NB4 (cell line): ENCODE data around the gene IGFBP6.

Experiments
- DNase-seq: peaks from one replicate; pipeline ENCODE4 v3.0.0; 2010; ENCODE audit warnings: low read depth
- H3K4me3 ChIP-seq: one replicate; pipeline ENCODE4 v1.5.1; 2011; ENCODE audit warnings: mild to moderate bottlenecking, low read depth, low read length, moderate library complexity
- MYC ChIP-seq: IDR thresholded peaks from 2 replicates; pipeline ENCODE4 v1.6.1; 2011; ENCODE audit warnings: low read depth, low read length
- POLR2A ChIP-seq: IDR thresholded peaks from 2 replicates; pipeline ENCODE4 v1.6.1; 2011; ENCODE audit warnings: mild to moderate bottlenecking; ENCODE audit not compliant: insufficient read length; ENCODE audit errors: extremely low read depth
- TF ChIP-seq, protein P1 (sequence below): IDR thresholded peaks from 2 replicates; pipeline ENCODE4 v1.6.1; 2011; ENCODE audit warnings: low read depth, low read length
- TF ChIP-seq, protein P2 (sequence below): IDR thresholded peaks from one replicate; pipeline ENCODE4 v1.5.1; 2012; ENCODE audit warnings: low read depth, low read length

Gene IGFBP6

GRCh38 chr12:53062977-53063707 lies 34.3 kb upstream of the IGFBP6 start:
- no peak for TF ChIP-seq POLR2A
- TF ChIP-seq, protein P1, sequence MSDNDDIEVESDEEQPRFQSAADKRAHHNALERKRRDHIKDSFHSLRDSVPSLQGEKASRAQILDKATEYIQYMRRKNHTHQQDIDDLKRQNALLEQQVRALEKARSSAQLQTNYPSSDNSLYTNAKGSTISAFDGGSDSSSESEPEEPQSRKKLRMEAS = no peak
- no peak for TF ChIP-seq MYC
- TF ChIP-seq, protein P2, sequence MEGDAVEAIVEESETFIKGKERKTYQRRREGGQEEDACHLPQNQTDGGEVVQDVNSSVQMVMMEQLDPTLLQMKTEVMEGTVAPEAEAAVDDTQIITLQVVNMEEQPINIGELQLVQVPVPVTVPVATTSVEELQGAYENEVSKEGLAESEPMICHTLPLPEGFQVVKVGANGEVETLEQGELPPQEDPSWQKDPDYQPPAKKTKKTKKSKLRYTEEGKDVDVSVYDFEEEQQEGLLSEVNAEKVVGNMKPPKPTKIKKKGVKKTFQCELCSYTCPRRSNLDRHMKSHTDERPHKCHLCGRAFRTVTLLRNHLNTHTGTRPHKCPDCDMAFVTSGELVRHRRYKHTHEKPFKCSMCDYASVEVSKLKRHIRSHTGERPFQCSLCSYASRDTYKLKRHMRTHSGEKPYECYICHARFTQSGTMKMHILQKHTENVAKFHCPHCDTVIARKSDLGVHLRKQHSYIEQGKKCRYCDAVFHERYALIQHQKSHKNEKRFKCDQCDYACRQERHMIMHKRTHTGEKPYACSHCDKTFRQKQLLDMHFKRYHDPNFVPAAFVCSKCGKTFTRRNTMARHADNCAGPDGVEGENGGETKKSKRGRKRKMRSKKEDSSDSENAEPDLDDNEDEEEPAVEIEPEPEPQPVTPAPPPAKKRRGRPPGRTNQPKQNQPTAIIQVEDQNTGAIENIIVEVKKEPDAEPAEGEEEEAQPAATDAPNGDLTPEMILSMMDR = no peak

GRCh38 chr12:53063708-53064612 lies 33.5 kb upstream of the IGFBP6 start:
- DNase-seq = no peak
- H3K4me3 ChIP-seq = no peak overlapping the region
- TF ChIP-seq, protein P1 = no peak
- TF ChIP-seq POLR2A (no peak), MYC (no peak)
- TF ChIP-seq, protein P2 = no peak

More at GRCh38 chr12:53062977-53063707, 34.3 kb upstream of the IGFBP6 start:
- no peak overlapping the region for H3K4me3 ChIP-seq
- no peak for DNase-seq

GRCh38 chr12:53064613-53065436 lies 32.6 kb upstream of the IGFBP6 start:
- H3K4me3 ChIP-seq = no peak overlapping the region
- TF ChIP-seq POLR2A (no peak), MYC (no peak)
- TF ChIP-seq, protein P1 = no peak
- TF ChIP-seq, protein P2 = no peak
- no peak for DNase-seq

- TF ChIP-seq, protein P2 = no peak
- TF ChIP-seq POLR2A (no peak), MYC (no peak)
- TF ChIP-seq, protein P1 = no peak
- no peak overlapping the region for H3K4me3 ChIP-seq
- no peak for DNase-seq
Measured at GRCh38 chr12:53065470-53065869, 32.0 kb upstream of the IGFBP6 start.
